Ovary (tissue), 3 donors: ENCODE data around the gene ACOT2.
"Not testable (repeated sequence)": the region's sequence is repeated elsewhere in the genome, so short reads cannot be mapped to it uniquely, and the experiment has no call there.

Experiments
- CTCF ChIP-seq, 3 donors: fragments of 450-650 bp in 2 of 3; fragments of 200-600 bp in 1 of 3; IDR thresholded peaks; one replicate each; pipeline versions ENCODE4 v1.5.1 to v1.8.0; 2016 to 2022; ENCODE audit warnings: antibody characterized with exemption in 3 of 3, mild to moderate bottlenecking in 1 of 3
- EP300 ChIP-seq: sonication (generic); formaldehyde crosslinking; IDR thresholded peaks from one replicate; pipeline ENCODE4 v1.6.1; 2017; ENCODE audit warnings: antibody characterized with exemption
- POLR2A ChIP-seq: fragments of 450-650 bp; IDR thresholded peaks from one replicate; pipeline ENCODE4 v1.6.1; 2017; ENCODE audit warnings: antibody characterized with exemption, mild to moderate bottlenecking, moderate library complexity
- donor health status: DM: no; HTN: no; CAD: no.

- not testable (repeated sequence) for TF ChIP-seq CTCF (IDR thresholded peaks at IDR 0.05); POLR2A; EP300
Observed at GRCh38 chr14:73562256-73562655, 6.8 kb upstream of the ACOT2 start.
